22Rv1 (cell line): ENCODE data around the gene TIMM17A.

Experiments used
- CTCF ChIP-seq: fragments of 450-650 bp; IDR thresholded peaks from 2 replicates; pipeline ENCODE4 v1.5.1; 2017; ENCODE audit warnings: mild to moderate bottlenecking
- ZFX ChIP-seq: fragments of 450-650 bp; IDR thresholded peaks from 2 replicates; pipeline ENCODE4 v1.6.1; 2017; ENCODE audit warnings: antibody characterized with exemption, borderline replicate concordance

DNA sequence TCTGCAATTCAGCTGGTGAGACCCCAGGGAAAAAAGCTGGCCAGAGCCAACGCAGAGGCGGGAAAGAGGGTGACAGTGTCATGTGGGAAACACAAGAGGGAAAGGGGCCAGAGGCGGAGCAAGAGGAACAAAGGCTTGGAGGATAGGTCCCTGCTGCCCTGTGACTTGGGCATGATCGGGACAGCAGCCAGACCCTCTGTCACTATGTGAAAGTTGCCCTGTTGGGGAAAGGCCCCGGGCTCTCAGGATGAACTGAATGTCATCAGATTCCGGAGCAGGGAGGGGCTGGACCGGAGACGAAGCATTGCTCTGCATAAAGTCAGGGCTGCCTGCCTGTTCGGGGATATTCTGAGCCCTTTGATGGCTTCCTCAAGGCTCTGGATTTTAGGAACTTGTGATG is 49.4 kb downstream of the TIMM17A start:
- TF ChIP-seq CTCF (no peak), ZFX (no peak)
